NCI-H2029 (cell line): ENCODE data around the gene B4GALT3.

ENCODE experiments used
- DNase-seq: peaks from one replicate; lab custom pipeline; 2025; lab: John Stamatoyannopoulos, UW

B4GALT3 gene

DNA sequence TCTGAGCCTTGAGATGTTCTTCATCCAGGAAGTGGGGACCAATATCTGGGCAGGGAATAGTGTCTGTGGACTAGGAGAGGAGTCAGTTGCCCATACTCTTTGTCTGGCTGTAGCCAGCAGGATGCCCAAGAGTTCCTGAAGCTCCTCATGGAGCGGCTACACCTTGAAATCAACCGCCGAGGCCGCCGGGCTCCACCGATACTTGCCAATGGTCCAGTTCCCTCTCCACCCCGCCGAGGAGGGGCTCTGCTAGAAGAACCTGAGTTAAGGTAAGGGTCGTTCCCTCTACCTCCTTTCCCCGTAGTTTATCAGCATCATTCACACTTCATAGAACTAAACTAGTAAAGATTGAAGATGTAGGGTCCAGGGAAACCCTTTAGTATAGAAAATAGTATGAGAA is 14.5 kb downstream of the B4GALT3 start:
- no peak for DNase-seq

DNA sequence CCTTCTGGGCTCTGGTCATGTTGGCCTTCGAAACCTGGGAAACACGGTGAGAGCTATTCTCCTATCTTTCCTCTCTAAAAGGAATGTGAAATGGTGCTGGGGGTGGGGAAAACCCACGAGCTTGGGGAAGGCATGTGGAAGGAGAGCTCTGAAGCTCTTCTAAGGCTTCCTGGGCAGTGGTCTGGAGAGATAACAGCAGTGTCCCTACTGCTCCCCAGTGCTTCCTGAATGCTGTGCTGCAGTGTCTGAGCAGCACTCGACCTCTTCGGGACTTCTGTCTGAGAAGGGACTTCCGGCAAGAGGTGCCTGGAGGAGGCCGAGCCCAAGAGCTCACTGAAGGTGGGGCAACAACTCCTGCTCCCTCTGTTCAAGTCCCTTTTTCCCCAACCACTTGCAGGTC is 15.3 kb downstream of the B4GALT3 start:
- DNase-seq, result no peak

- DNase-seq, result no peak
Observed at GRCh38 chr1:161161652-161162051, 15.7 kb downstream of the B4GALT3 start.

DNA sequence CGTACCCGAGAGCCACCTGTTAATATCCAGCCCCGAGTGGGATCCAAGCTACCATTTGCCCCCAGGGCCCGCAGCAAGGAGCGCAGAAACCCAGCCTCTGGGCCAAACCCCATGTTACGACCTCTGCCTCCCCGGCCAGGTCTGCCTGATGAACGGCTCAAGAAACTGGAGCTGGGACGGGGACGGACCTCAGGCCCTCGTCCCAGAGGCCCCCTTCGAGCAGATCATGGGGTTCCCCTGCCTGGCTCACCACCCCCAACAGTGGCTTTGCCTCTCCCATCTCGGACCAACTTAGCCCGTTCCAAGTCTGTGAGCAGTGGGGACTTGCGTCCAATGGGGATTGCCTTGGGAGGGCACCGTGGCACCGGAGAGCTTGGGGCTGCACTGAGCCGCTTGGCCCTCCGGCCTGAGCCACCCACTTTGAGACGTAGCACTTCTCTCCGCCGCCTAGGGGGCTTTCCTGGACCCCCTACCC is 16.6 kb downstream of the B4GALT3 start:
- no peak for DNase-seq

- no peak for DNase-seq
Observed at GRCh38 chr1:161159913-161160243, 17.4 kb downstream of the B4GALT3 start.

DNA sequence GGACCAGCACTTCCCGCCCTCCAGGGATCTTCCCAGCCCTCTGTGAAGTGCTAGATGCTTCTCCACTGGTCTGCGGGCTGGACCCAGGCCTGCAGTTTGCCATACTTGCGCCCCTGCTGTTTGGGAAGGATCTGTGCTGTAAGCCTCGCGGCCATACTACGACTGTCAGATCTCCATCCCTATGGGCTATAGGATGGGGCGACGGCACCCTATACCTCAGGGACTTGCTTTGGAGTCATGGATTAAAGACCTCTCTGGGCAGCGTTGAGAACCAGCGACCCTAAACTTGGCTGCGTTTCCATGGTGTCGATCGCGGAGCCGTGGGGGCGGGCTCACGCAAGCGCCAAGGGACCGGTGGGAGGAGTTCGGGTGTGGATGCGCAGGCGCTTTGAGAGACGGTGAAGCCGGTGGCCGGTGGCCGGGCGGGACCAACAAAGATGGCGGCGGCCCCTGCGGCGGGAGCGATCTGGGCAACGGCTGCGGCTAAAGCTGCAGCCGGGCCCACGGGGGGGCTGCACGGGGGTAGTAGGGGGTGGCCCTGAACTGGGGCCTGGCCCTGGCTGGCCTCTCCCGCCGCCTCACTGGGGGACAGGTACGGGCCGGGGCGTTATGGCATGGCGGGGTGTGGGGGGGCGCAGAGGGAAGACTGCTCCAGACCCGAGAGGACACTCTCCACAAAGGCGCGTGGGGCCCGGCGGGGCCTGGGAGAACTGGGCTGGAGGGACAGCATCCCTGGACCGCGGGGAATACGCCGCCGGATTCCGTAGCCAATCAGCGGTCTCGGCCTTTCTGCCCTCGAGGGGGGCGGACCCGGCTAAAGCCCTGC is 18.0 kb downstream of the B4GALT3 start, which contains the start of gene USP21:
USP21 (plus strand) TSS at position 414 of the 826 bp plus-strand sequence. CDS start 1,141 bp downstream, outside the sequence.
- DNase-seq, result peak; percentile 84

DNA sequence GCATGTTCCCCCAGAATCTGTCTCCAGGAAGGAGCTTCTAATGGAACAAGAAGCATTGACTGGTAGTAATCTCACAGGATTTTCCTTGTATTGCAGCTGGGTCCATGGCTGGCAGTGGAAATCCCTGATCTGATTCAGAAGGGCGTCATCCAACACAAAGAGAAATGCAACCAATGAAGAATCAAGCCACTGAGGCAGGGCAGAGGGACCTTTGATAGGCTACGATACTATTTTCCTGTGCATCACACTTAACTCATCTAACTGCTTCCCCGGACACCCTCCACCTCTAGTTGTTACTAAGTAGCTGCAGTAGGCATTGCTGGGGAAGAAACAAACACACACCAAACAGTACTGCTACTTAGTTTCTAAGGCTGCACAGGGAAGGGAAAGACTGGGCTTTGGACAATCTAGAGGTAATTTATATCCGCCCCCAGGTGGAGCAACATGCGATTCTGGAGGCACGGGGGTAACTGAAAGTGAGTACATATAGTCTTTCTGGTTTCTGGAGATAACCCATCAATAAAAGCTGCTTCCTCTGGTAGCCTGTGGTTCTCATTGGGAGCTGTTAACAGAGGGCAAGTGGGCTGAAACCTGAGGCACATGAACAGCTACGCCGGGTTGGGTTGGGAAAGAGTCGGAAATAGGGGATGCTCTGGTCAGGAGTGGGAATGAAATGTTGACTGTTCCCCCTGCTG is 18.8 kb downstream of the B4GALT3 start:
- no peak for DNase-seq

DNA sequence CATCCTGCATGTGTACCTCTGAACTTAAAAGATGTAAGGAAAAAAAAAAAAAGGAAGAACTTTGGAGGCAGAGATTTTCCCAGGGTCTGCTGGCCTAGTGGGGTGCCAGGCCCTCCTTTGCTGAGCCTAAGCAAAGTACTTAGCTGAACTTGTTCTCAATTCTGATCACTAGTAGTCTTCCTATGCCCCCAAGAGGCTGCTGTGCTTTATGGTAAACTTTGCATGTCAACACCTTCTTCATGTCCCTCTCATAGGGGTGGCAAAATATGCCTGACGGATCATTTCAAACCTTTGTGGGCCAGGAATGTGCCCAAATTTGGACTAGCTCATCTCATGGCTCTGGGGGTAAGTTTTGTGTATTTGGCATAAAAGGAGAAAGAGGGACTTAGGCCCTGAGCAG is 19.4 kb downstream of the B4GALT3 start:
- no peak for DNase-seq

GRCh38 chr1:161153682-161154337 is 23.5 kb downstream of the B4GALT3 start, which contains the start of gene UFC1:
Gene UFC1 (plus strand): TSS chr1:161153978. CDS start chr1:161153998, 20 bp downstream.
- peak; percentile 90 for DNase-seq

GRCh38 chr1:161153176-161153575 is 24.1 kb downstream of the B4GALT3 start:
- no peak for DNase-seq

- DNase-seq, result no peak
Observed at GRCh38 chr1:161145832-161146231, 31.5 kb downstream of the B4GALT3 start.

DNA sequence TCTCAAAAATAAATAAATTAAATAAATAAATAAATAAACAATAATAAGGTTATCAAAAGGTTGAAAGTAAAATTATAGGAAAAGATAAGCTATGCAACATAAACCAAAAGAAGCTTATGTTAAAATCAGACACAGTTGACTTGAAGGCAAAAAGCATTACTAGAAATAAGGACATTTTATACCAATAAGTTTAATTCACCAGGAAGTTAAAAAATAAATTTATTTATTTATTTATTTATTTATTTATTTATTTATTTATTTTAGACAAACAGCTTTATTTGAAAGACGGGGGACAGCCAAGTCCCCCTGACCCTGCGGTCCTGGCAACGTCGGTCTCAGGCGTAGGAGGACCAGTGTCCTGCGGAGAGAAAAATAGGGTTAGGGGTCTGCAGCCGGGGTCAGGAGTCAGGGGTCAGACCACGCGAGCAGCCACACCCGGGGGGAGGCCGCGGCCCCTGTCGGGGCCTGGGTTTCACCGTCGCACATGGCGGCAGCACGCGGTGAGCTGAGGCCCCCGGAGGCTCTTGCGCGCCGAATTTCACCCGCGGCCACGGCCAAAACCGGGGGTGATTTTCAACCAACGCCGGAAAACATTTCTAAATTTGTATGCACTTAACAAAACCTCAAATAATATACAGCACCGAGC is 36.4 kb downstream of the B4GALT3 start:
- DNase-seq, result no peak

- DNase-seq, result no peak
Observed at GRCh38 chr1:161139766-161140165, 37.5 kb downstream of the B4GALT3 start.

DNA sequence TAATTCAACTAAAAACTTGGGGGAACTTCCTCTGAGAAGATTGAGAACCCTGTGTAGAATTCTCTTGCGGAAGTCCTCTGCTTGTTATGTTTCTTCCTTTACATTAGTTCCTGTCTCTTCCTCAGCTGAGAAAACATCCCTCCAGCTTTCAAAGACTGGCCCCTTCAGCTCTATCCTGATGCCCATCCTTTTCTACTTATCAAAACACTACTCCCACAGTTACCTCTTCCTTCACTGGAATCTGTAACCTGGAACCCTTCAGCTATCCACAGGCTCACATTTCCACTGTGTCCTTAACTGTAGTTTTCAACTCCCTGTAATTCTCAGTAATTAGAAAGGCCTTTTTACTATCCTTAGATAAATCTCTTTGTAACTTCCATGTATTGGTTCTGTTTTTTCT is 38.9 kb downstream of the B4GALT3 start:
- DNase-seq, result no peak

DNA sequence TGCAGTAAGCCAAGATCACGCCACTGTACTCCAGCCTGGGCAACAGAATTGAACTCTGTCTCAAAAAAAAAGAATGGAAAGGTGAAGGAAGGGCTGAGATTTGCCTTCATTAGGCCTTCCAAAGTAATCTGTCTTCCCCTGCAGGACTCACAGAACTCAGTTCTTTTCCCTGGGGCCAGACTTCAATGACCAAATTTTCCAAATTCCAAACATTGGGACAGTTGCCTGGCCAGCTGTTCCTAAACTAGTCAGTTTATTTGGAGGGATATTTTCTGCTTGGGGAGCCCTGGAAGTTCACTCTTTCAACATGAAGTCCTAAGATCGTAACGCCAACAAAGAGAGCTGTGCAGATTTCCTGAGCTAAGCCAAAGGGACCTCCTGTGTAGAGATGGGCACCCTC is 39.4 kb downstream of the B4GALT3 start:
- no peak for DNase-seq

DNA sequence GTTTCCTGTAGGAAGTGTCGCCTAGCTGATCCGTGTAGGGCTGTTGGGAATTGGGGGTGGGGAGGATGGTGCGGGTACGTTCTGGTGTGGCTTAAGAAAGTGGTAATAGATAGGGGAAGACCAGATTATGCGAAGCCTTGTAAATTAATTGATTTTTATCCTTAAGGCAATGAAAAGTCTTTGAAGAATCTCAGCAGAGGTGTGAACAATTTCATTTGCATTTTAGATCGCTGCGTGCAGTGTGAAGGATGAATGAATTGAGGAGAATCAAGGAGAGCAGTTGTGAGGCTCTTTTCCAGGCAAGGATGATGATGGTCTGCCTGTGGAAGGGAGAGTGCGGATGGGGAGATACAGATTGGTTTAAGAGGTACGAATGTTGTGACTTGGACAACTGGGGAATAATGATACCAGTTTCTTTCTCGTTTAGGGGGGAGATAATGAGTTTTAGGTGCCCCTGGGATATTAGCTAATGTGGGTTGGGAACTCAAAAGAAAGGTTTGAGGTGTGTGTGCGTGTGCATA is 44.0 kb downstream of the B4GALT3 start:
- no peak for DNase-seq

DNA sequence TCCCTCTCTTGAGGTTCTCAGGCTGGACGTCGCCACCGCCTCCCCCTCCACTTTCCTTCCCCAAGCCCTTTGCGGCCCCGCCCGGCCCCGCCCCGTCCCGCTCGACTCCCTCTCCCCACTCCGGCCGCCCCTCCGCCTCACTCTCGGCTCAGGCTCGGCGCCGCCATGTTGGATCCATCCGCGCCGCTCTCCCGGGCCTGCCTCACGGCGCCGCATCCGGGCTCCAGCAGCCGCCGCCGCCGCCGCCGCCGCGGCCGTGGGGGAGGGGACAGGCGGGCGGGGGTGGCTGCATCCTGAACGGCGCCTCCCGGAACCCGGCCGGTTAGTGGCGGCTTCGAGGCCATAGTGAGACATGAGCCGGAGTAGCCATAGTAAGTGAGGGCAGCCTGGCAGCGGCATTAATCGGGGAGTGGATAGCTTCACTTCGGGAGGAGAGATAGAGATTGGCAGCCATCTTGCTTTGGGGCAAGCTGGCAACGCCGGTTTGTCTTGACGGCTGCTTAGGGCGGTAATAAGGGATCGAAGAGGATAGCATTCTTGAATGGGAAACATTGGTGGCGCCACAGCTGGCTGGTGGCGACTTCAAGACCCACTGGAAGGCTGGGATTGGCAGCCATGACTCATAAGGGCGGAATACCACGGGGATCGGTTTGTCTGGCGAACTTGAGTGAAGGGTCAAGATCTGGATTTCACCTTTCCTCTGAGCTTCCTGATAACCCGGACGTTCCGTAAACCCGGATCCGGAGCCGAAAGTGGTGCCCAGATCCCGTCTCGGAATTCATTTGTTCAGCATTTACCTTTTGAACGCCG is 44.7 kb downstream of the B4GALT3 start, which contains the start of gene DEDD:
DEDD (minus strand) TSS at position 258 of the 810 bp plus-strand sequence. CDS start 8,205 bp downstream, outside the sequence.
- DNase-seq, result peak; percentile 96

DNA sequence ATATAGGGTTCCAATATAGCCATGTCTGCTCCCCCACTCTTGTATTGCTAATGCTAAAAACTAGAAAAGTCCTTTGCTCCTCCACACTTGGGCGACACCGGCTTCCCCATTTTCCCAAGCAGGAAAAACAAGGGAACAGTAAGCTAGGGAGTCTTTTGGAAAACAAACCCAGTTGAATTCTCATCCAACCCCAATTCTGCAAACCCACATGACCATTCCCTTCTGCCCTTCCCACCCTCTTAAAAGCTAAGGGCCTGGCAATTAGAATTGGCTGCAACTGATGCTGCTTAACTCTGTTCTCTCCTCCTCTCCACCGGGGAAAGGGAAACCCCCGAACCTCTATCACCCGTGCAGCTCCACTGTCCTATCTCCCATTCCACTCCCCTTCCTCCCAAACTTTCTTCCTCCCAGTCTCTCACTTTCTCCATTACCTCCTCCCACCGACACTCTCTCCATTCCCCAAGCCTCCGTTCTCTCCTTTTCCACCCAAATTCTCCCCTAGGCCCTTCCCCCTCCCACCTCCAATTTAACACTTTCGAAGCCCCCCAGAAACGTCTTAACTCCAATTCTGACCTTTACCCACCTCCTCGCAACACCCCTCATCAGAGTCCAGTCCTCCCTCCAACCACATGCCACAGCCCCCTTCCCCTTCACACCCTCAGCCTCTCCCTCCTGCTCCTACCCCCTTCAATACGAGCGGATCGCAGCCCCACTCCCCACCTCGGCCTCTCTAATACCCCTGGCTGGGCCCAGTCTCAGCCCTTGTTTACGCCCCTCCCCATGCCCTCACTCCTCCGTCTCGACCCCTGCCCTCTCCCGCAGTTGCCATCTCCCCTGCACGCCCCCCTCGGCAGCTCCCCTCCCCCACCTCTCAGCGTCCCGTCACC is 45.5 kb downstream of the B4GALT3 start:
- no peak for DNase-seq

DNA sequence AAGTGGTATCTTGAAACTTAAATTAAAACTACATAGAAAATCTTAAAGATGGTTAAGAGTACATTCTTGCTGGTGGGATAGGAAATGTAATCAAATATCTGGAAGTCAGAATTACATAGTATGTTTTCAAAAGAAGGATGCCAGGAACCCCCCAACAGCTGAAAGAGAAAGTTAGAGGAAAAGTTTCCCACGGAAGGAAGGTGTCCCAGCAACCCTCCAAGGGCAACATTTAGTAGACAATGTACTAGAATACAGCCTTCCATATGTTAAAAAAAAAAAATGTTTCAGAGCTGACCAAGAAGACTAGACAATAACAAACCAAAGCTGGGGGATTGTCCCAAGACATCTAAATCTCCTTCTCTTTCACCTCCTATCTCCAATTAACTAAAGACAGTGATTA is 47.0 kb downstream of the B4GALT3 start:
- DNase-seq, result no peak
